CD4-positive, alpha-beta memory T cell (primary cell): ENCODE measurements around the gene TET1. TPM values are rescaled to one million over a fixed set of nuclear protein-coding genes. Genes with fewer than 3 reads are reported as not detected.

Experiments used
- CTCF ChIA-PET: fragments of 350-600 bp; sonication (Branson Sonifier 250); formaldehyde crosslinking; loops from one replicate; lab custom pipeline; 2021; ENCODE audit warnings: inconsistent platforms; ENCODE audit not compliant: partially characterized antibody; lab: Charles Lee
- POLR2A ChIA-PET: fragments of 350-600 bp; sonication (Branson Sonifier 250); formaldehyde crosslinking; loops from one replicate; lab custom pipeline; 2021; ENCODE audit not compliant: partially characterized antibody; lab: Charles Lee
- DNase-seq, 5 donors: peaks; one replicate each; pipeline versions ENCODE4 v3.0.0 to v3.0.0-alpha.2; 2020 to 2022; ENCODE audit warnings: mixed read lengths in 1 of 5
- H3K27ac ChIP-seq: one replicate; pipeline ENCODE4 v1.7.0; 2013; ENCODE audit warnings: low read depth, low read length
- H3K27me3 ChIP-seq: 2 replicates; pipeline ENCODE4 v1.7.0; 2013; ENCODE audit warnings: mild to moderate bottlenecking, low read length, moderate library complexity; ENCODE audit not compliant: insufficient read depth
- H3K36me3 ChIP-seq: 2 replicates; pipeline ENCODE4 v1.7.0; 2013; ENCODE audit warnings: mild to moderate bottlenecking, low read length, moderate library complexity; ENCODE audit not compliant: insufficient read depth
- H3K4me1 ChIP-seq: 2 replicates; pipeline ENCODE4 v1.7.0; 2013; ENCODE audit warnings: mild to moderate bottlenecking, low read length, moderate library complexity; ENCODE audit not compliant: insufficient read depth
- H3K4me3 ChIP-seq, 2 donors: one replicate each; pipeline ENCODE4 v1.7.0; 2013; ENCODE audit warnings: low read length in 2 of 2, mild to moderate bottlenecking in 1 of 2
- H3K9me3 ChIP-seq, 2 donors: one replicate each; pipeline ENCODE4 v1.7.0; 2013; ENCODE audit warnings: low read length in 2 of 2, control low read depth in 1 of 2; ENCODE audit not compliant: control insufficient read depth in 1 of 2
- H3K27ac Mint-ChIP-seq, 7 donors: one replicate each; pipeline ENCODE4 v1.8.0; 2020 to 2021; ENCODE audit warnings: mixed read lengths in 7 of 7, mild to moderate bottlenecking in 6 of 7, inconsistent platforms in 3 of 7, moderate library complexity in 3 of 7
- H3K27me3 Mint-ChIP-seq, 2 donors: one replicate each; pipeline ENCODE4 v1.8.0; 2020 to 2021; ENCODE audit warnings: mixed read lengths in 2 of 2
- H3K36me3 Mint-ChIP-seq, 2 donors: one replicate each; pipeline ENCODE4 v1.8.0; 2020 to 2021; ENCODE audit warnings: mixed read lengths in 2 of 2, inconsistent platforms in 1 of 2, mild to moderate bottlenecking in 1 of 2
- H3K4me1 Mint-ChIP-seq, 4 donors: one replicate each; pipeline ENCODE4 v1.8.0; 2020 to 2021; ENCODE audit warnings: mixed read lengths in 4 of 4, mild to moderate bottlenecking in 1 of 4
- H3K4me3 Mint-ChIP-seq, 8 donors: one replicate each; pipeline ENCODE4 v1.8.0; 2020 to 2021; ENCODE audit warnings: mixed read lengths in 8 of 8, mild to moderate bottlenecking in 7 of 8, moderate library complexity in 6 of 8, inconsistent platforms in 3 of 8
- H3K9me3 Mint-ChIP-seq, 8 donors: one replicate each; pipeline ENCODE4 v1.8.0; 2020 to 2021; ENCODE audit warnings: mixed read lengths in 8 of 8, mild to moderate bottlenecking in 5 of 8, inconsistent platforms in 3 of 8, moderate library complexity in 1 of 8
- intact Hi-C: fragments of 100-400 bp; cut with micrococcal nuclease; formaldehyde crosslinking; loops from one replicate; pipeline ENCODE4 v1.15.1; 2023
- polyA plus RNA-seq, 2 donors: library from polyadenylated mRNA; unstranded; fragments of 300-500 nt; fragmentation: Illumina TruSeq; gene quantifications; one replicate each; pipeline ENCODE4 v1.2.3, GENCODE V29; 2021
- total RNA-seq, 2 experiments: library from RNA; stranded (reverse); gene quantifications; one replicate each; pipeline ENCODE4 v1.2.3, GENCODE V29; 2021

TET1 gene
- total and polyA plus RNA-seq, 4 experiments from 2014 or later: 0.71 to 1.5 (median 1.2) TPM

GRCh38 chr10:68536973-68537372, 23.2 kb upstream of the TET1 start:
- CTCF ChIA-PET: interaction anchor here (0.6 kb wide), 1 partner anchor 350 kb away, joined by 3 read pairs; no protein-coding TSS in a partner anchor
- no peaks in the 10 kb centered on the region for H3K36me3 Mint-ChIP-seq
- no peaks in the 10 kb centered on the region for H3K36me3 ChIP-seq
- no peaks in the 10 kb centered on the region for H3K9me3 ChIP-seq
- no peaks in the 10 kb centered on the region for H3K9me3 Mint-ChIP-seq
- H3K27me3 Mint-ChIP-seq: no peaks in the 10 kb centered on the region
- H3K27ac ChIP-seq: no peak overlapping the region
- H3K27ac Mint-ChIP-seq: no peak overlapping the region
- no peaks in the 10 kb centered on the region for H3K4me1 ChIP-seq
- no peak for DNase-seq
- peaks cover 0 to 1% (median 0%) of the 10 kb centered on the region in 4 donors for H3K4me1 Mint-ChIP-seq
- H3K27me3 ChIP-seq: no peaks in the 10 kb centered on the region
- H3K4me3 Mint-ChIP-seq: no peak overlapping the region
- H3K4me3 ChIP-seq: no peak overlapping the region
- POLR2A ChIA-PET: no interaction called here
- intact Hi-C loops: no loop called here

DNA sequence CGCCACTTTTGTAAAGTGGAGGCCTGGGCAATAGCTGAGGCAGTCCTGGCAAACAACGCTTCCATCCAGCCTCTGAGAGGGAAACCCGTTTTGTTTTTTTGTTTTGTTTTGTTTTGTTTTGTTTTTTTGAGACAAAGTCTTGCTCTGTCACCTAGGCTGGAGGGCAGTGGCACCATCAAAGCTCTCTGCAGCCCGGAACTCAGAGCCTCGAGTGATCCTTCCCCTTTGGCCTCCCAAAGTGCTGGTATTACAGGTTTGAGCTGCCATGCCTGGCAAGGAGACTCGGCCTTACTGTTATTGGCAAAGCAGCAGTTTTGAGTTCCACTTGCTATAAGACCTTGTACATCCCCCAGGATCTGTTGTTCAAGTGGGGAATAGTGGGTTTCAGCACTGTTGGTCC, 22.3 kb upstream of the TET1 start:
- Histone ChIP-seq H3K9me3 (no peaks in the 10 kb centered on the region), H3K4me1 (no peaks in the 10 kb centered on the region), H3K27ac (no peak overlapping the region), H3K27me3 (no peaks in the 10 kb centered on the region), H3K36me3 (no peaks in the 10 kb centered on the region), H3K4me3 (no peak overlapping the region)
- no peaks in the 10 kb centered on the region for H3K4me1 Mint-ChIP-seq
- no peak overlapping the region for H3K4me3 Mint-ChIP-seq
- ChIA-PET POLR2A (no interaction called here), CTCF (no interaction called here)
- no peaks in the 10 kb centered on the region for H3K27me3 Mint-ChIP-seq
- intact Hi-C loops: no loop called here
- H3K36me3 Mint-ChIP-seq: no peaks in the 10 kb centered on the region
- no peak overlapping the region for H3K27ac Mint-ChIP-seq
- H3K9me3 Mint-ChIP-seq: no peaks in the 10 kb centered on the region
- no peak for DNase-seq

DNA sequence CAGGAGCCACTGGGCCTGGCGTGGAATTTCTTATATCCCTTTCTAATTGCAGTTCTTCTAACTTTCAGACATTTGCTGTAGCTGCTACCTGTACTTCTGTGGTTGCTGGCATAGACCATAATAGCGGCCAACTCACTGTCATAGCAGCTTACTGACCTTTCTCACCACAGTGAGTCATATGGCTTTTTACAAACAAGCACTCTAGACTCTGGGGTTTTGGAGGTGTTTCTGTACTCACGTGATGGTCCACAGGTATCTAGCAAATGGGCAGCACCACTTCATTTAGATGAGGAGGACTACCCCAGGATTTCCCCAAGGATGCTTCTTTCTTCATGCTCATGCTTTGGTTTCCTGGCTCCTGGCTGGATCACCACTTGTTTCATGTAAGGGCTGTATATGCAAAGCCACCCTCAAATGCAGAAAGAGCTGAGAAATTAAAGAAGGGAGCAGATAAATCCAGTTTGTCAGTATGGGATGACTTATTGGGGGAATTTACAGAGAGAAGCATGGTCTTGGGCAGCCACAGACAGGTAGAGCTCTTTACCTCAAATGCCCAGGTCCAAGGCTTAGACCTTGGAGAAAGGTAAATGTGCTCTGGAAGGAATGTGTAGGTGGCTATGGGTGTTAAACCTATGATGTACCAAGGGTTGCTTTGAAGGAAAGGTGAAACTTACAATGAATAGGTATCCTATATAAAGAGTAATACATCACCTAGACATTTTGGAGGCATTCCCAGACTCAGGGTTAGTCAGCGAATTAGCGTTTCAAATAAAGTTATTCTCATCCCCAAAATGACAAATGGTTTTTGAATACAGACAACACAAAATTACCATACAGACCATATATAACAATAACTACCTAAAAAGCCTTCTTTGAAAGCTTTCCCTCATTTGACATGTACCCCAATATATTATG, 16.9 kb upstream of the TET1 start:
- Histone ChIP-seq H3K4me3 (no peak overlapping the region), H3K4me1 (no peaks in the 10 kb centered on the region), H3K9me3 (no peaks in the 10 kb centered on the region), H3K27me3 (no peaks in the 10 kb centered on the region), H3K27ac (no peak overlapping the region), H3K36me3 (no peaks in the 10 kb centered on the region)
- Mint-ChIP-seq H3K4me1 (no peaks in the 10 kb centered on the region), H3K27ac (no peak overlapping the region), H3K4me3 (no peak overlapping the region), H3K27me3 (peaks cover 0 to 2% of the 10 kb centered on the region in 2 donors), H3K36me3 (no peaks in the 10 kb centered on the region), H3K9me3 (no peaks in the 10 kb centered on the region)
- DNase-seq: no peak
- ChIA-PET CTCF (no interaction called here), POLR2A (no interaction called here)
- intact Hi-C loops: no loop called here

DNA sequence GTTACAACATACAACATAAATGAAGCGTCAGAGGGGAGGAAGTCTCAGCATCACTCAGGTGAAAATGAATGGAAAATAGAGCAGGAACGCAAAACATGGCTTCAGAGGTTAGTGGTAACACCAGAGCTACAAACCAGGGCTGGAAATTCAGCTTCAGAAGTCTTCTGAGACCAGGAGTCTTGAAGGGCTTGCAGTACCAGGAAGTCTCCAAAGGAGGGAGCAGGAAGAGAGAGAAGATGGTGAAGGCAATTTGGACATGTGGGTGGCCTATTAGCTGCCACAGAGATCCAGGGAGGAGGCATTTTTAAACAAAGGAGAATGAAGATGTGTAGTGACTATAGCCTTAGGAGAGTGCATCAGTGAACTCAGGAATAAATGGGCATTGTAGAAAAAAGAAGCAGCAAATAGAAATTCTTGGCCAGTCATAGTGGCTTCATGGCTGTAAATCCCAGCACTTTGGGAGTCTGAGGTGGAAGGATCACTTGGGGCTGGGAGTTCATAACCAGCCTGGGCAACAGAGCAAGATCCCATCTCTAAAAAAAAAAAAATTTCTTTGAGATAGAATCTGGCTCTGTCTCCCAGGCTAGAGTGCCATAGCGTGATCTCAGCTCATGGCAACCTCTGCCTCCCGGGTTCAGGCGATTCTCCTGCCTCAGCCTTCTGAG, 9.3 kb upstream of the TET1 start:
- no peaks in the 10 kb centered on the region for H3K36me3 Mint-ChIP-seq
- no peaks in the 10 kb centered on the region for H3K9me3 Mint-ChIP-seq
- ChIA-PET POLR2A (interaction anchor here (1.1 to 1.5 kb wide), 2 partner anchors 50 to 350 kb away, joined by 3 to 6 read pairs; no protein-coding TSS in a partner anchor), CTCF (interaction anchor here (0.6 to 2.6 kb wide), 23 partner anchors 9 to 345 kb away, joined by 3 to 14 read pairs (median 4); partner anchors contain the start of genes CCAR1 and TET1)
- H3K4me1 ChIP-seq: no peaks in the 10 kb centered on the region
- H3K27me3 ChIP-seq: no peaks in the 10 kb centered on the region
- H3K27ac ChIP-seq: no peak overlapping the region
- H3K4me1 Mint-ChIP-seq: peaks cover 0 to 4% (median 2%) of the 10 kb centered on the region in 4 donors
- intact Hi-C loops: loop anchor here (10.0 kb wide), 1 partner anchor 174 kb away; the partner anchor contains the start of gene CCAR1
- H3K36me3 ChIP-seq: no peaks in the 10 kb centered on the region
- H3K4me3 ChIP-seq: no peak overlapping the region
- H3K9me3 ChIP-seq: no peaks in the 10 kb centered on the region
- H3K27me3 Mint-ChIP-seq: peaks cover 2 to 3% of the 10 kb centered on the region in 2 donors
- peak overlapping the region in 1 of 7 donors; percentile 53 for H3K27ac Mint-ChIP-seq
- no peak overlapping the region for H3K4me3 Mint-ChIP-seq
- DNase-seq: peak; percentile 39 to 55 (median 45)

- no peaks in the 10 kb centered on the region for H3K36me3 ChIP-seq
- intact Hi-C loops: loop anchor here (10.0 kb wide), 1 partner anchor 172 kb away; the partner anchor contains the start of gene CCAR1
- DNase-seq: no peak
- H3K9me3 Mint-ChIP-seq: no peaks in the 10 kb centered on the region
- H3K4me1 ChIP-seq: no peaks in the 10 kb centered on the region
- H3K4me3 ChIP-seq: no peak overlapping the region
- H3K27ac Mint-ChIP-seq: no peak overlapping the region
- no peak overlapping the region for H3K4me3 Mint-ChIP-seq
- no peaks in the 10 kb centered on the region for H3K27me3 ChIP-seq
- ChIA-PET POLR2A (no interaction called here), CTCF (no interaction called here)
- H3K4me1 Mint-ChIP-seq: peaks cover 0 to 4% (median 2%) of the 10 kb centered on the region in 4 donors
- H3K27ac ChIP-seq: no peak overlapping the region
- peaks cover 6% of the 10 kb centered on the region in 2 donors for H3K27me3 Mint-ChIP-seq
- no peaks in the 10 kb centered on the region for H3K36me3 Mint-ChIP-seq
- H3K9me3 ChIP-seq: no peaks in the 10 kb centered on the region
These were observed 7.0 kb upstream of the TET1 start for GRCh38 chr10:68553138-68553537.

GRCh38 chr10:68553599-68553998, 6.5 kb upstream of the TET1 start:
- POLR2A ChIA-PET: no interaction called here
- CTCF ChIA-PET: no interaction called here

DNA sequence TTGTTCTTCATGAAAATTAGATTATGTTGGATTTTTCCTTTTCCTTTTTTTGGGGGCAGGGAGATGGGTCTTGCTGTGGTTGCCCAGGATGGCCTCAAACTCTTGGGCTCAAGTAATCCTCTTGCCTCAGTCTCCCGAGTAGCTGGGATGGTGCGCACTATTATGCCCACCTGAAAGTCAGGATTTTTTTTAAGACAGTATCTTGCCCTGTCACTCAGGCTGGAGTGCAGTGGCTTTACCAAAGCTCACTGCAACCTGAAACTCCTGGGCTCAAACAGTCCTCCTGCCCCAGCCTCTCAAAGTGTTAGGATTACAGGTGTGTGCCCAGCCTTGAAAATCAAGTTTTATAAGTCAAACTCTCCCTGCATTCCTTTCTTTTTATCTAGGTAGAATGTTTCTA, 1.7 kb upstream of the TET1 start:
- DNase-seq: no peak
- Mint-ChIP-seq H3K27me3 (peaks cover 38 to 40% of the 10 kb centered on the region in 2 donors), H3K9me3 (no peaks in the 10 kb centered on the region), H3K27ac (no peak overlapping the region), H3K36me3 (no peaks in the 10 kb centered on the region), H3K4me3 (no peak overlapping the region), H3K4me1 (peaks cover 15 to 33% (median 24%) of the 10 kb centered on the region in 4 donors)
- peaks cover 19% of the 10 kb centered on the region for H3K27me3 ChIP-seq
- H3K4me3 ChIP-seq: no peak overlapping the region
- intact Hi-C loops: loop anchor here (10.0 kb wide), 1 partner anchor 166 kb away; the partner anchor contains the start of gene CCAR1
- POLR2A ChIA-PET: no interaction called here
- no peaks in the 10 kb centered on the region for H3K36me3 ChIP-seq
- H3K27ac ChIP-seq: no peak overlapping the region
- CTCF ChIA-PET: no interaction called here
- peaks cover 30% of the 10 kb centered on the region for H3K4me1 ChIP-seq
- H3K9me3 ChIP-seq: no peaks in the 10 kb centered on the region

More at GRCh38 chr10:68553599-68553998, 6.5 kb upstream of the TET1 start:
- no peak overlapping the region for H3K4me3 ChIP-seq
- Mint-ChIP-seq H3K36me3 (no peaks in the 10 kb centered on the region), H3K4me1 (peaks cover 0 to 4% (median 2%) of the 10 kb centered on the region in 4 donors), H3K27ac (no peak overlapping the region), H3K4me3 (no peak overlapping the region), H3K27me3 (peaks cover 6 to 9% of the 10 kb centered on the region in 2 donors), H3K9me3 (no peaks in the 10 kb centered on the region)
- no peaks in the 10 kb centered on the region for H3K36me3 ChIP-seq
- H3K4me1 ChIP-seq: no peaks in the 10 kb centered on the region
- intact Hi-C loops: loop anchor here (10.0 kb wide), 1 partner anchor 171 kb away; the partner anchor contains the start of gene CCAR1
- no peak for DNase-seq
- H3K9me3 ChIP-seq: no peaks in the 10 kb centered on the region
- H3K27ac ChIP-seq: no peak overlapping the region
- no peaks in the 10 kb centered on the region for H3K27me3 ChIP-seq
